GM19193 (cell line): ENCODE measurements around the gene TMEM184B.

ENCODE experiments used
- POLR2A ChIP-seq: IDR thresholded peaks from 4 replicates; pipeline ENCODE4 v1.6.1; 2011; ENCODE audit not compliant: insufficient read depth, insufficient read length; ENCODE audit errors: extremely low read depth

Gene TMEM184B

DNA sequence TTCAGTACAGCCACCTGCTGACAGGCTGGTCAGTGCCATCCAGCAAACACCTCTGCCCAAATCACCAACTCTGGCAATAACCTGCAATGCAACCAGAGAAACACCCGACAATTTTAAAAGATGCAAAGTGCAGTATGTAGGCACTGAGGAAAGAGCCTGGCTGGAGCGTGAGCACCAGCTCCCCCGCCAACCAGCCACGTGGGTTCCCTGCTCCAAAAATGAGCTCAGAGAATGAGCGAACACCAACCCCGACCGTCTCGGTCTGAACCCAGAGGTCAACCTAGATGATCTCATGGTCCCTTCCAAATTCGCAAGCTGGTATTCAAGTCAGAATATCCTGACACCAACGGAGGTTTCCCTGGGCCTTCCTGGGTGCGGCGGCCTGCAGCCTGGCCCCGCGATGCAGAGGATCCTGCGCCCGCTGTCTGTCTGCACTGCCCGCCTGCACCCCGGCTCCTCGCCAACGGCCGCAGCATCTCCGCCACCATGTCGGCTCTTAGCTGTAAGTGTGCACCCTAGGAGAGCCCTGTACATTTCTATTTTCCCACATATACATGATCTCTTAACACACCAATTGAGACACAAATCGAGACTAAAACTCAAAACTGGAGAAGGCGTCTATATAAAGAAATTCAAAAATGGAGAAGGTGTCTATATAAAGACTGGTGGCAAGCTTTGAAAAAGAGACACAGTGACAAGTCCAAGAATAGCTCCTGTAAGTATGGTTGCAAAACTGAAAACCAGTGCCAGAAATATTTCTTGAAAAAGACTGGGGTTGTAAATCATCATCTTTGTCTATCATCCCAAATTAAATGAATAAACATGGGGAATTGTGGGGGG is 22.8 kb downstream of the TMEM184B start:
- TF ChIP-seq POLR2A, result no peak

DNA sequence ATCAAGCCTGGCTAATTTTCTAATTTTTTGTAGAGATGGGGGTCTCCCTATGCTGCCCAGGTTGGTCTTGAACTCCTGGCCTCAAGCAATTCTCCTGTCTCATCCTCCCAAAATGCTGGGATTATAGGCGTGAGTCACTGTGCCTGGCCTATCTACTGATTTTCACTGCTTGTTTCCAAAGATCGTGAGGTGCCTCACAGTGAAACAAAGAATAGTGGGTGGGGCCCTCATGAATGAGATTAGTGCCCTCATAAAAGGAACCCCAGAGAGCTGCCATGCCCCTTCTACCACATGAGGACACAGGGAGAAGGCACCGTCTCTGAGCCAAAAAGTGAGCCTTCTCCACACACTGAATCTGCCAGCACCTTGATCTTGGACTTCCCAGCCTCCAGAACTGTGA is 23.5 kb downstream of the TMEM184B start:
- no peak for TF ChIP-seq POLR2A

DNA sequence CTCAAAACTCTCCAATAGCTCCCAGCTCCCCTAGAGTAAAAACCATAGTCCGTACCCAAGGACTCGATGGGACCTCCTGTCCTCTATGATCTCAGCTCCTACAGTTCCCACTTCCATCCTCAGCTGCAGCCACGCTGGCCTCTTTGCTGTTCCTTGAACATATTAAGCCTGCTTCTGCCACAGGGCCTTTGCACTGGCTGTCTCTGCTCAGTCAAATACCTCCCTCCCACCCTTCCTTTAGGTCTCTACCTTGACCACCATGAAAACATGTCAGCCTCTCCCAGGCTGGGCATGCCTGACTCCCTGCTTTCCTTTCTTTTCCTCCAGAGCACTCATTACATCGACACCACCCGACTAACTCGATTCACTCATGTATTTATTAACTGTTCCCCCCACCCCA is 24.5 kb downstream of the TMEM184B start:
- no peak for TF ChIP-seq POLR2A

DNA sequence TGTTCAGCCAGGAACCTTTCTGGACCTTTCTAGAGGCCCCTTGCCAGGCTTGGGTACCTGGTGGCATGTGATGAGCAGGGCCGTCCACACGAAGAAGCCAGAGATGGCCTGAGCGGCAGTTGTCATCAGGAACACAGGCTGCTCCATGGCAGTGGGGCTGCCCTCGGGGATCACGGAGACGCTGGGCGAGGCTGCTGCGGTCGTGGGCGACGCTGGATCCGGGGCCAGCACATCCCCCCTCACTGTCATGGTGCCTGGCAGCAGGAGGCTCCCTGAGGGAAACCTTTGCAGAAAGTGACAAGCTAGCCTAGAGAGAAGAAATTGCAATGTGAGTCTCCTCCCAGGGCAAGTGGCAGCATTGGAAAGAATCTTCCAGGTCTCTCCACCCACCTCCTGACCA is 25.1 kb downstream of the TMEM184B start:
- TF ChIP-seq POLR2A, result no peak

DNA sequence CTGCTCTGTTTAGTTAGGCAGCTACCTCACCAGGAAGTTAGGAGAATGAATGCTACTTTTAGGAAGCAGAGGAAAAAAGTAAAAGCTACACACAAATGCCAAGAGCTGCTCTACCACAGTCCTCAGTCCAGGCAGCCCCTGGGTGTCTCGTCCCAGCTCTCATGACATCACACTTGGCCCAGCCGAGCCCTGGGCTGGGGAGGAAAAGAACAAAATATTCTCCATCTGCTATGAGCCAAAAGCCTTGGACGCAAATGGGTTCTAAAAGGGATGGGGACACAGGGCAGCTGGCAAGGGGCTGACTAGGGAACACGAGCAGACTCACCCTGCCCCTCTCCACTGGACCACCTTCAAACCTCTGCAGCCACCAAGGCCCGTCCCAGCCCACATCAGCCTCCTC is 26.1 kb downstream of the TMEM184B start:
- TF ChIP-seq POLR2A, result no peak

DNA sequence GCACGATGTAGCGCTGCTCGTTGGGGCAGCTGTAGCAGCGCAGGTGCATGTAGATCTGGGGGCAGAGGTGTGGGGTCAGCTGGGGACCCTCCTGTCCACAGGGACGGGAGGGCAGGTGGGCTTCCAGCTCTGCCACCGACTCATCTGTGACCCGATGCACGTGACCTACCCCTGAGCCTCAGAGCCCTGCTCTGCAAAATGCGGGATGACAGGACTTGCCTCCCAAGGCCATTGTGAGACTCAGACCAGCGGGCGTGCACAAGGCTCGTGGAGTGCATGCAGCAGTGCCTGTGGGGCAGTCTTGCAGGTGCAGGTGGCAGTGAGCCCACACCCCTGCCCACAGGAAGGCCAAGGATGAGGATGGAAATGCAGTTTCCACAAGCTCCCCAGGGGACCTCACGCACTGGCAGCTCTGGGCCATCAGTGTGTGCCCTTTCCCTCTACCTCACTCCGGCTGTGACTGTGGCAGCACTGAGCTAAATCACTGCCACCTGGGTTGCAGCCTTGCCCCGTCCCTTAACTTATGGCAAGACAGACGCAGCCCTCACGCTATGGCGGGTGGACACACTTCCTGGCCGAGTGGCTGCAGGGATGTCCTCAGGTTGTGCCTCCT is 26.7 kb downstream of the TMEM184B start:
- TF ChIP-seq POLR2A, result no peak

DNA sequence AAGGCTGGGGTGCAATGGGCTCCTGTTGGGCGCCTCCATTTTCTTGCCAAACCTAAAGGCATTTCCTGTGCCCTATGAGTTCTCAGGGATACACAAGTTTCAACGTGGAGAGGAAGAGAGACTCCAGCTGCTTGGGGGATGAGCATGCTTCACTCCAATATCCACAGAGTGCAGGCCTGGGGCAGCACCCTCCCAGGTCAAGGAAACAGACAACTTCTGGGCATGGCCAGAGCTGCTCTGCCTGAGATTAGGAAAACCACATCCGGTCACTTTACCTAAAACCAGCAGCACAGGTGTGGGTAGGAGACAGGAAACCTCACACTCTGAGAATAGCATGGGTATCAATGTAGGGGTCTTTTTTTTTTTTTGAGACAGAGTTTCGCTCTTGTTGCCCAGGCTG is 28.7 kb downstream of the TMEM184B start:
- TF ChIP-seq POLR2A, result no peak

DNA sequence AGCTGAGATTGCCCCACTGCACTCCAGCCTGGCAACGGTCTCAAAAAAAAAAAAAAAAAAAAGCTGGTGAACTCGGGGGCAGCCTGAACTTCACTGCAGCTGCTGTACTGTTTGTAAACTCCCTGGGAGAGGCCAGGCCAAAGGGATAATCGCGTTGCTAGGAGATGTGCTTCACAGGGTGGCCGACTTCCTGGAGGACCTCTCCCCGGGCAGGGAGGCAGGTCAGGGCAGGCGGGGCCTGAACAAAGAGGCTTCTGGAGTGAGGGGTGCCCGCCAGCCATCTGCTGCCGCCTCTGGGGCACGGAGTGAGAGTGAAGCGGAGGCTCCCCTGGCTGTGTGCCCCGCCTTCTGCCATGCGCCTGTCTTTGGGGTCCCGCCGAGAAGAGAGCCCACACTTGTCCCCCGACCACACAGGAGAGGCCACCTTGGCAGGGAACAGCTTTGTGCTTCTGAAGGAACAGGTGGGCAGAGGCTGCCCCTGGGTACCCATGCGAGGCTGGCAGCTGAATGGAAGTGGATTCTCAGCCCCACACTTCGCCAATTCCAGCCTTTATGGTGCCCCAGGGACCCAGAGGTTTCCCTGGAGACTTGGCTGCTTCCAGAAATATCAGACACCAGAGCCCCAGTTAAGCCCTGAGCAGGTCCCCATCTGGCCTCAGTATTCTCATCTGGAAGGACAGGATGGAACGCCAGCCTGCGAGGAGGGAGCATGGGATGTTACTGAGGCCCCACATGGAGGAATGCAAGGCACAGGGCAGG is 29.6 kb downstream of the TMEM184B start:
- TF ChIP-seq POLR2A, result no peak

DNA sequence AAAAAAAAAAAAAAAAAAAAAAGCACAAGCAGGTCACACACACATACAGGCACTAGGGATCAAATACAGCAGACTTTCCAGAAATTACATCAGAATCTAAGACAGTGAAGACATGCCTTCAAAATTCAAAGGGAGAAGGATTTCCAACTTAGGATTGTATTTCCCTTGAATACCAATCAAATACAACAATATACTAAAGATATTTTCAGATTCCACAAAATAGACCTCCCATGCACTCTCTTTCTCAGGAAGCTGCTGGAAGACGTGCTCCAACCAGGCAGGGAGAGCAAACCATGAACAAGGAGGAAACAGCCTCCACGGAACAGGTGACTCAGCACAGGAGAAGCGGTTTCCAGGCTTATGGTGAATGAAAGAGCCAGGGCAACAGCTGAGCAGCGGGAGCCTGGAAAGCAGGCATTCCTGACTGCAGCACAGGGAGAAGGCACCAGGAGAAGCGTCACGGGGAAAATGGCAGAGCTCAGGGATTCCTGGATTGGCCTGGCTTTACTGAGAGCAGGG is 32.0 kb downstream of the TMEM184B start:
- TF ChIP-seq POLR2A, result no peak

DNA sequence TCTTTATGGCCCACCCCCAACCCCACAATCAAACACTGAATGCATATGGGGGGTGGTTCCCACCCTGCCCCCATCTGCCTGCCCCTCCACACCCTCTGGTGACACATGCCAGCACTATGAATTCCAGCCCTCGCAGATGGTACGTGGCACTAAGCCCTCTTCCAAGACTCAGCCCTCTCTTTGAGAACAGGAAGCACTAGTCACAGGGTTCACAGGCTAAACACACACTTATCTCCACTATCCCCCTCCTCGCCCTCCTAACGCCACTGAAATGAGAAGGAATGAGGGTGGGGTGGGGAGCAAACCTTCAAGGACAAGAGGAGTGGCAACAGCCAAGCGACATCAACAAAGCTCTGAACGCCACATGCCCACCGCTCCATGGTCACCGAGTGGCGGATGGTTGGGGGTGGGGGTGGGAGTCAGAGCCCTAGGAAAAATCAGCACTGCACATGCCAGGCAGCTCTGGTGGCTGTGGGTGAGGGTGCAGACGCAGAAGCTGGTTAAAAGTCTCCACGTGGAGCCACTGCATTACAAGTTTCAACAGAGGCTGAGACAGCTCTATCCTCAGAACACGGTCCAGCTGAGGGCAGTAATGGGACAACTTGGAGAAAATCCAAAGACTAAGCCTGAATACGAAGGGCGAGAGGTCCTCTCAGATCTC is 33.6 kb downstream of the TMEM184B start:
- no peak for TF ChIP-seq POLR2A

DNA sequence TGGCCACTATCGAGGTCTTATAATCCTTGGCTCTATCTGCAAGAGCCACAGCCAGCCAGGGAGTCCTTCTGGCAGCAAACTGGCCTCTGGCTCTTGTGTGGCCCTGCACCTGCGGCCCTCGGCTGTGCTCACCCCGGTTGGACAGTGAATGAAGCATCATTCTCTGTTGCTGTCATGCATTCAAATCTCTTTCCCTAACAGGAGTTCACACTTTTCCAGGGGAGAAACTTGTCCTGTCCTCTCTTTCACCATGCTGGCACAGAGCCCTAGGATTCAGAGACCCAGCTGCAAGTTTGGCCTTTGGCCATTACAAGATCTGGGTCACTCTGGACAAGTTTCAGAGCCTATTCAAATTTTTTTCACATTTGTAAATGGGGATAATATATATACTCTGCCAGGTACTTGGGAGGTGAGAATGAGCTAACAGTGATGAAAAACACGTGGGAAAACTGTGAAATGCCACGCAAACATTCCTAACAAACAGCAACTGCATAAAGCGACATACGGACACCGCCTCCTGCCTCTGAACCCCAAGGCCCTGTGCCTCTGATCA is 34.2 kb downstream of the TMEM184B start:
- TF ChIP-seq POLR2A, result no peak

DNA sequence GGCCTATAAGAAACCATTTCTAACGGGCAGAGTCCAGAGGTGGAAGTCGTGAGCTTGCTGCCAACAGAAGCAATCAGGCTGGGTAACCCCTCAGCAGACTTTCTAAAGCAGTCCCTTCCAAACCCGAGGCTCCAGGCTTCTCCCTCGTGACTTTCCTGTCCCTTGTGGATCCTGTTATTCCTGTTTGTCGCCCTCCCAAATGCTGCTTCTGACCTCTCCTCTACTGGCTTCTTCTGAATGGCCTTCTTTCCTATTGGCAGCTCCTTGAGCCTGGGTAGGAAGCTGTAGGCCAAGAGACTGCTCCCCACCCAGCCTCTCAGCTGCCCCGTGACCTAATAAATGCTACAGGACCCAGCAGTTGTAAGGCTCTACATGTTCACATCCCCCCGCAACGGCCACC is 36.0 kb downstream of the TMEM184B start:
- TF ChIP-seq POLR2A, result no peak

DNA sequence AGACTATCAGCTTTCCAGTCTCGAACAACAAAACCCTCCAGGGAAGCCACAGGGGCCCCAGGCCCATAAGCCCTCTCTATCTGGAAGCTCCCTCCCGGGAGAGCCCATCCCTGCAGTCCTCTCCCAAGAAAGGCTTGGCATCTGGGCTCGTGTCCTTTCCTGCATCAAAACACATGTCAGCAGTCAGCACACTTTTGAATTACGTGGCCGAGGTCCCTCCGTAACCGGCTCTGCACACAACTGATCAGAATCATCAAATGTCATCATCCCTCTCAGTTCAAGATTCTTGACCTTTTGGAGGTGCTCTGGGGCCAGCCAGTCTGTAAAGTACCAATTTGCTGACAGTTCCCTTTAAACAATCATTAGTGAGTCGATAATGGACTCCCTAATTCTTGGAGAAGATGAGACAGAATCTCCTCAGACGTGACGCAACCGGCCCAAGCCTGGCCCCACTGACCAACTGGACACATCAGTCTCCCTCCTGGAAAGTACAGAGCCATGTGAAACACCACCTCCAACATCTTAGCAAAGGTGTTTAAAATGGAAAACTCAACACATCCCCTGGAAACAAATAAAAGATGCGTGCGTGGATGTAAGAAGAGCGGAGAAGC is 37.5 kb downstream of the TMEM184B start:
- no peak for TF ChIP-seq POLR2A

DNA sequence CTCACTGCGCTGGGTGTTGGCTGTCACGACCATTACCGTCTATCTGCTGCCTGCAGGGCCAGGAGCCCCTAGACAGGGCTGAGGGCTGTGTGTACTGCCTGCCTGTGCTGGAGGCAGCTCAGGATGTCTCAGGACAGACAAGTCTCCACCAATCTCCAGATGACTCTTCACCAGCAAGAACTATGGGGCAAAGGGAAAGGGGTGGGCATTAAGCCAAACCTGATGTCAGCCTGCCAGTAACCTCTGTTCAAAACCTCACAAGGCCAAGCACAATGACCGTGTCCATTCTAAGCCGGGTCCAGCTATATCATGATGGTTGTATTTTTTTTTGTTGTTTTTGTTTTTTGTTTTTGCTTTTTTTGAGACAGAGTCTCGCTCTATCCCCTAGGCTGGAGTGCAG is 39.4 kb downstream of the TMEM184B start:
- TF ChIP-seq POLR2A, result no peak
